CD4-positive, alpha-beta memory T cell (primary cell): ENCODE results near the gene ACYP1. TPM values are rescaled to one million over a fixed set of nuclear protein-coding genes. Genes with fewer than 3 reads are reported as not detected.
A peak's percentile ranks its signal among the peaks of the same experiment; 100 is the strongest.

Experiments used
- CTCF ChIA-PET: fragments of 350-600 bp; sonication (Branson Sonifier 250); formaldehyde crosslinking; loops from one replicate; lab custom pipeline; 2021; ENCODE audit warnings: inconsistent platforms; ENCODE audit not compliant: partially characterized antibody; lab: Charles Lee
- POLR2A ChIA-PET: fragments of 350-600 bp; sonication (Branson Sonifier 250); formaldehyde crosslinking; loops from one replicate; lab custom pipeline; 2021; ENCODE audit not compliant: partially characterized antibody; lab: Charles Lee
- DNase-seq, 5 donors: peaks; one replicate each; pipeline versions ENCODE4 v3.0.0 to v3.0.0-alpha.2; 2020 to 2022; ENCODE audit warnings: mixed read lengths in 1 of 5
- H3K27ac ChIP-seq: one replicate; pipeline ENCODE4 v1.7.0; 2013; ENCODE audit warnings: low read depth, low read length
- H3K27me3 ChIP-seq: 2 replicates; pipeline ENCODE4 v1.7.0; 2013; ENCODE audit warnings: mild to moderate bottlenecking, low read length, moderate library complexity; ENCODE audit not compliant: insufficient read depth
- H3K36me3 ChIP-seq: 2 replicates; pipeline ENCODE4 v1.7.0; 2013; ENCODE audit warnings: mild to moderate bottlenecking, low read length, moderate library complexity; ENCODE audit not compliant: insufficient read depth
- H3K4me1 ChIP-seq: 2 replicates; pipeline ENCODE4 v1.7.0; 2013; ENCODE audit warnings: mild to moderate bottlenecking, low read length, moderate library complexity; ENCODE audit not compliant: insufficient read depth
- H3K4me3 ChIP-seq, 2 donors: one replicate each; pipeline ENCODE4 v1.7.0; 2013; ENCODE audit warnings: low read length in 2 of 2, mild to moderate bottlenecking in 1 of 2
- H3K9me3 ChIP-seq, 2 donors: one replicate each; pipeline ENCODE4 v1.7.0; 2013; ENCODE audit warnings: low read length in 2 of 2, control low read depth in 1 of 2; ENCODE audit not compliant: control insufficient read depth in 1 of 2
- H3K27ac Mint-ChIP-seq, 7 donors: one replicate each; pipeline ENCODE4 v1.8.0; 2020 to 2021; ENCODE audit warnings: mixed read lengths in 7 of 7, mild to moderate bottlenecking in 6 of 7, inconsistent platforms in 3 of 7, moderate library complexity in 3 of 7
- H3K27me3 Mint-ChIP-seq, 2 donors: one replicate each; pipeline ENCODE4 v1.8.0; 2020 to 2021; ENCODE audit warnings: mixed read lengths in 2 of 2
- H3K36me3 Mint-ChIP-seq, 2 donors: one replicate each; pipeline ENCODE4 v1.8.0; 2020 to 2021; ENCODE audit warnings: mixed read lengths in 2 of 2, inconsistent platforms in 1 of 2, mild to moderate bottlenecking in 1 of 2
- H3K4me1 Mint-ChIP-seq, 4 donors: one replicate each; pipeline ENCODE4 v1.8.0; 2020 to 2021; ENCODE audit warnings: mixed read lengths in 4 of 4, mild to moderate bottlenecking in 1 of 4
- H3K4me3 Mint-ChIP-seq, 8 donors: one replicate each; pipeline ENCODE4 v1.8.0; 2020 to 2021; ENCODE audit warnings: mixed read lengths in 8 of 8, mild to moderate bottlenecking in 7 of 8, moderate library complexity in 6 of 8, inconsistent platforms in 3 of 8
- H3K9me3 Mint-ChIP-seq, 8 donors: one replicate each; pipeline ENCODE4 v1.8.0; 2020 to 2021; ENCODE audit warnings: mixed read lengths in 8 of 8, mild to moderate bottlenecking in 5 of 8, inconsistent platforms in 3 of 8, moderate library complexity in 1 of 8
- intact Hi-C: fragments of 100-400 bp; cut with micrococcal nuclease; formaldehyde crosslinking; loops from one replicate; pipeline ENCODE4 v1.15.1; 2023
- polyA plus RNA-seq, 2 donors: library from polyadenylated mRNA; unstranded; fragments of 300-500 nt; fragmentation: Illumina TruSeq; gene quantifications; one replicate each; pipeline ENCODE4 v1.2.3, GENCODE V29; 2021
- total RNA-seq, 2 experiments: library from RNA; stranded (reverse); gene quantifications; one replicate each; pipeline ENCODE4 v1.2.3, GENCODE V29; 2021

Gene ACYP1
- total and polyA plus RNA-seq, 4 experiments from 2014 or later = 16.0 to 46.6 (median 29.6) TPM

- no peaks in the 10 kb centered on the region for H3K9me3 ChIP-seq
- intact Hi-C loops = no loop called here
- peaks cover 4% of the 10 kb centered on the region for H3K36me3 ChIP-seq
- Mint-ChIP-seq H3K4me3 (peak overlapping the region in 1 of 8 donors; percentile 34), H3K9me3 (no peaks in the 10 kb centered on the region), H3K4me1 (peaks cover 24 to 55% (median 38%) of the 10 kb centered on the region in 4 donors), H3K27ac (no peak overlapping the region), H3K36me3 (peaks cover 7 to 16% of the 10 kb centered on the region in 2 donors), H3K27me3 (no peaks in the 10 kb centered on the region)
- H3K27ac ChIP-seq = no peak overlapping the region
- POLR2A ChIA-PET = no interaction called here
- peaks cover 24% of the 10 kb centered on the region for H3K4me1 ChIP-seq
- H3K4me3 ChIP-seq = no peak overlapping the region
- CTCF ChIA-PET = no interaction called here
- H3K27me3 ChIP-seq = no peaks in the 10 kb centered on the region
- DNase-seq = no peak
Observed at GRCh38 chr14:75046275-75046674, 17.5 kb downstream of the ACYP1 start.

GRCh38 chr14:75044752-75045151 lies 19.1 kb downstream of the ACYP1 start:
- peaks cover 14% of the 10 kb centered on the region for H3K4me1 ChIP-seq
- Mint-ChIP-seq H3K9me3 (no peaks in the 10 kb centered on the region), H3K4me1 (peaks cover 19 to 39% (median 28%) of the 10 kb centered on the region in 4 donors), H3K36me3 (peaks cover 7 to 16% of the 10 kb centered on the region in 2 donors), H3K27ac (no peak overlapping the region), H3K4me3 (no peak overlapping the region), H3K27me3 (no peaks in the 10 kb centered on the region)
- no peak overlapping the region for H3K27ac ChIP-seq
- peaks cover 4% of the 10 kb centered on the region for H3K36me3 ChIP-seq
- CTCF ChIA-PET = interaction anchor here (0.7 kb wide), 1 partner anchor 139 kb away, joined by 3 read pairs; no protein-coding TSS in a partner anchor
- no peak for DNase-seq
- H3K9me3 ChIP-seq = no peaks in the 10 kb centered on the region
- H3K4me3 ChIP-seq = no peak overlapping the region
- POLR2A ChIA-PET = no interaction called here
- intact Hi-C loops = no loop called here
- H3K27me3 ChIP-seq = no peaks in the 10 kb centered on the region

DNA sequence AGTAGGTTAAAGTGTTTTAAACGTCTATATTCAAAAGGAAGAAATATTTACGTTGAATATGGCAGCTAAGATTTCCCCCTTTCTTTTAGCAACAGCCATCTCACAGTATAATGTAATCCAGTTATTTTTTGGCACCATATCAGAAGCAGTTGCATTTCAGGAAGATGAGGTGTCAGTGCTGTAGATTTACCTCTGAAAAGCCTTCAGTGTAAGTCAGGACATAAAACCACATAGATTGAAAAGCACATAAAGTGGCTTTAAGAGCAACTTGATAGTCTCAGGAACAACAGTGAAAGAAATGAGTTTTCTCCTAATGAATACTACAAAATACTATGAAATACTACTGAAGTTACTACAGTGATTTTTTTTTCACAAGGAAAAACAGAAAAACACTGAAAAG lies 19.5 kb downstream of the ACYP1 start:
- Histone ChIP-seq H3K27ac (no peak overlapping the region), H3K4me3 (no peak overlapping the region), H3K27me3 (no peaks in the 10 kb centered on the region), H3K9me3 (no peaks in the 10 kb centered on the region), H3K4me1 (peaks cover 10% of the 10 kb centered on the region), H3K36me3 (peaks cover 4% of the 10 kb centered on the region)
- H3K27me3 Mint-ChIP-seq = no peaks in the 10 kb centered on the region
- intact Hi-C loops = no loop called here
- no peak overlapping the region for H3K4me3 Mint-ChIP-seq
- H3K4me1 Mint-ChIP-seq = peaks cover 18 to 35% (median 24%) of the 10 kb centered on the region in 4 donors
- peaks cover 5 to 16% of the 10 kb centered on the region in 2 donors for H3K36me3 Mint-ChIP-seq
- H3K9me3 Mint-ChIP-seq = no peaks in the 10 kb centered on the region
- CTCF ChIA-PET = no interaction called here
- DNase-seq = no peak
- no peak overlapping the region for H3K27ac Mint-ChIP-seq
- POLR2A ChIA-PET = no interaction called here

GRCh38 chr14:75042035-75042434 lies 21.8 kb downstream of the ACYP1 start:
- peaks cover 7 to 21% of the 10 kb centered on the region in 2 donors for H3K36me3 Mint-ChIP-seq
- no peak for DNase-seq
- H3K9me3 ChIP-seq = no peaks in the 10 kb centered on the region
- H3K4me3 ChIP-seq = no peak overlapping the region
- H3K4me1 ChIP-seq = peaks cover 7% of the 10 kb centered on the region
- no peak overlapping the region for H3K27ac Mint-ChIP-seq
- no peaks in the 10 kb centered on the region for H3K27me3 ChIP-seq
- H3K27ac ChIP-seq = no peak overlapping the region
- intact Hi-C loops = no loop called here
- no peaks in the 10 kb centered on the region for H3K9me3 Mint-ChIP-seq
- H3K4me1 Mint-ChIP-seq = peaks cover 17 to 28% (median 20%) of the 10 kb centered on the region in 4 donors
- H3K36me3 ChIP-seq = peaks cover 4% of the 10 kb centered on the region
- H3K4me3 Mint-ChIP-seq = no peak overlapping the region
- no peaks in the 10 kb centered on the region for H3K27me3 Mint-ChIP-seq
- ChIA-PET CTCF (interaction anchor here (0.6 to 0.9 kb wide), 2 partner anchors 19 to 133 kb away, joined by 3 to 4 read pairs; no protein-coding TSS in a partner anchor), POLR2A (no interaction called here)

GRCh38 chr14:75041613-75042012 lies 22.2 kb downstream of the ACYP1 start:
- Mint-ChIP-seq H3K27ac (no peak overlapping the region), H3K4me1 (peaks cover 18 to 24% (median 19%) of the 10 kb centered on the region in 4 donors), H3K4me3 (no peak overlapping the region), H3K36me3 (peaks cover 11 to 24% of the 10 kb centered on the region in 2 donors), H3K9me3 (no peaks in the 10 kb centered on the region), H3K27me3 (no peaks in the 10 kb centered on the region)
- no peak for DNase-seq
- H3K4me1 ChIP-seq = peaks cover 7% of the 10 kb centered on the region
- intact Hi-C loops = no loop called here
- no peak overlapping the region for H3K27ac ChIP-seq
- no peaks in the 10 kb centered on the region for H3K9me3 ChIP-seq
- no peaks in the 10 kb centered on the region for H3K27me3 ChIP-seq
- CTCF ChIA-PET = interaction anchor here (0.6 to 1.3 kb wide), 3 partner anchors 18 to 133 kb away, joined by 3 to 4 read pairs (median 4); no protein-coding TSS in a partner anchor
- H3K36me3 ChIP-seq = peaks cover 4% of the 10 kb centered on the region
- POLR2A ChIA-PET = no interaction called here
- no peak overlapping the region for H3K4me3 ChIP-seq

DNA sequence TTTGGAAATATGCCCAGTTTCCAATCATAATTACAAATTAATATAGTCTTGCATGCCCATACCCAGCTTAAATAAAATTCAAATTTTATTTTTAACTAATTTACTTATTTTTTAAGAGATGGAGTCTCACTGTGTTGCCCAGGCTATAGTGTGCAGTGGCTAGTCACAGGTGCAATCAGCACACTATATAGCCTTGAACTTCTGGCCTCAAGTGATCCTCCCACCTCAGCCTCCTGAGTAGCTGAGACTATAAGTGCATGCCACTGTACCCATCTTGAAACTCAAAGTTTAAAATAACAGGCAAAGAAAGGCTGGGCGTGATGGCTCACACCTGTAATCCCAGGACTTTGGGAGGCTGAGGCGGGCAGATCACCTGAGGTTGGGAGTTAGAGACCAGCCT lies 22.9 kb downstream of the ACYP1 start:
- peaks cover 15 to 22% of the 10 kb centered on the region in 2 donors for H3K36me3 Mint-ChIP-seq
- H3K27me3 Mint-ChIP-seq = no peaks in the 10 kb centered on the region

GRCh38 chr14:75040507-75040906 lies 23.3 kb downstream of the ACYP1 start:
- peaks cover 9 to 15% (median 12%) of the 10 kb centered on the region in 4 donors for H3K4me1 Mint-ChIP-seq
- ChIA-PET POLR2A (no interaction called here), CTCF (interaction anchor here (1.3 kb wide), 1 partner anchor 48 kb away, joined by 4 read pairs; no protein-coding TSS in a partner anchor)
- Histone ChIP-seq H3K4me3 (no peak overlapping the region), H3K36me3 (peaks cover 4% of the 10 kb centered on the region), H3K27ac (no peak overlapping the region), H3K27me3 (no peaks in the 10 kb centered on the region), H3K9me3 (no peaks in the 10 kb centered on the region), H3K4me1 (peaks cover 4% of the 10 kb centered on the region)
- H3K9me3 Mint-ChIP-seq = no peaks in the 10 kb centered on the region
- intact Hi-C loops = no loop called here
- H3K27ac Mint-ChIP-seq = no peak overlapping the region
- no peak overlapping the region for H3K4me3 Mint-ChIP-seq
- no peak for DNase-seq
- H3K27me3 Mint-ChIP-seq = no peaks in the 10 kb centered on the region
- peaks cover 19 to 27% of the 10 kb centered on the region in 2 donors for H3K36me3 Mint-ChIP-seq

More for the DNA sequence above, 22.9 kb downstream of the ACYP1 start:
- Histone ChIP-seq H3K27ac (no peak overlapping the region), H3K9me3 (no peaks in the 10 kb centered on the region), H3K27me3 (no peaks in the 10 kb centered on the region), H3K36me3 (peaks cover 4% of the 10 kb centered on the region), H3K4me3 (no peak overlapping the region), H3K4me1 (peaks cover 7% of the 10 kb centered on the region)
- CTCF ChIA-PET = interaction anchor here (1.3 kb wide), 1 partner anchor 47 kb away, joined by 4 read pairs; no protein-coding TSS in a partner anchor
- no peak for DNase-seq
- no peak overlapping the region for H3K27ac Mint-ChIP-seq
- intact Hi-C loops = no loop called here
- H3K4me3 Mint-ChIP-seq = no peak overlapping the region
- POLR2A ChIA-PET = no interaction called here
- no peaks in the 10 kb centered on the region for H3K9me3 Mint-ChIP-seq
- peaks cover 13 to 18% (median 16%) of the 10 kb centered on the region in 4 donors for H3K4me1 Mint-ChIP-seq
